HEK293 (cell line): ENCODE results near the gene MANSC4.

Source experiments
- ATF2 ChIP-seq: fragments of 450-650 bp; formaldehyde crosslinking; IDR thresholded peaks from 2 replicates; pipeline ENCODE4 v1.5.1; 2016; ENCODE audit warnings: missing biosample characterization, missing genetic modification characterization, low read depth
- CTCF ChIP-seq: fragments of 450-650 bp; formaldehyde crosslinking; IDR thresholded peaks from 2 replicates; pipeline ENCODE4 v1.5.1; 2016; ENCODE audit warnings: missing biosample characterization, missing genetic modification characterization
- ELK4 ChIP-seq: IDR thresholded peaks from 2 replicates; pipeline ENCODE4 v1.6.1; 2011; ENCODE audit warnings: mild to moderate bottlenecking, low read depth, low read length, borderline replicate concordance
- SP2 ChIP-seq: fragments of 450-650 bp; formaldehyde crosslinking; IDR thresholded peaks from 2 replicates; pipeline ENCODE4 v1.5.1; 2016; ENCODE audit warnings: missing biosample characterization, missing genetic modification characterization
- TRIM28 ChIP-seq: IDR thresholded peaks from 2 replicates; pipeline ENCODE4 v1.6.1; 2011; ENCODE audit warnings: low read length, control low read depth, borderline replicate concordance
- ZBTB17 ChIP-seq: fragments of 450-650 bp; formaldehyde crosslinking; IDR thresholded peaks from 2 replicates; pipeline ENCODE4 v1.5.1; 2016; ENCODE audit warnings: missing biosample characterization, missing genetic modification characterization
- ZNF10 ChIP-seq: fragments of 450-650 bp; formaldehyde crosslinking; IDR thresholded peaks from 2 replicates; pipeline ENCODE4 v1.5.1; 2017; ENCODE audit warnings: missing biosample characterization, missing genetic modification characterization
- ZNF140 ChIP-seq: fragments of 450-650 bp; formaldehyde crosslinking; IDR thresholded peaks from 2 replicates; pipeline ENCODE4 v1.5.1; 2016; ENCODE audit warnings: missing biosample characterization, missing genetic modification characterization
- ZNF16 ChIP-seq: fragments of 450-650 bp; formaldehyde crosslinking; IDR thresholded peaks from 2 replicates; pipeline ENCODE4 v1.5.1; 2016; ENCODE audit warnings: low read depth, missing biosample characterization, missing genetic modification characterization
- ZNF274 ChIP-seq, 2 experiments: fragments of 200-500 bp in 1 of 2; fragments of 450-650 bp in 1 of 2; sonication (Bioruptor generic) in 1 of 2; formaldehyde crosslinking in 1 of 2; IDR thresholded peaks; 2 replicates each; pipeline versions ENCODE4 v1.5.1 to v1.6.1; 2014 to 2016; ENCODE audit warnings: borderline replicate concordance in 1 of 2, inconsistent platforms in 1 of 2, low read length in 1 of 2, missing biosample characterization in 1 of 2, missing genetic modification characterization in 1 of 2
- ZNF585B ChIP-seq: fragments of 450-650 bp; formaldehyde crosslinking; IDR thresholded peaks from 2 replicates; pipeline ENCODE4 v1.5.1; 2016; ENCODE audit warnings: missing biosample characterization, missing genetic modification characterization

- TF ChIP-seq ZBTB17 (tag by site-specific recombination) = no peak
- no peak for TF ChIP-seq ZNF140
- TF ChIP-seq ZNF274 (IDR thresholded peaks at IDR 0.05; ENCODE audit: low read length) = no peak
- TF ChIP-seq ZNF274 (tag by site-specific recombination; IDR thresholded peaks at IDR 0.05; ENCODE audit: borderline replicate concordance) = no peak
- TF ChIP-seq SP2 = no peak
- no peak for TF ChIP-seq ELK4
- TF ChIP-seq ATF2 (tag by site-specific recombination) = no peak
- no peak for TF ChIP-seq ZNF585B (tag by site-specific recombination)
- TF ChIP-seq CTCF = no peak
- no peak for TF ChIP-seq TRIM28
- TF ChIP-seq ZNF16 (tag by site-specific recombination) = no peak
- TF ChIP-seq ZNF10 (tag by site-specific recombination) = no peak
Observed at GRCh38 chr12:27754795-27755194, 25.2 kb downstream of the MANSC4 start.
